ENCODE measurements around the gene ZNF620.
"Not testable (repeated sequence)": the region's sequence is repeated elsewhere in the genome, so short reads cannot be mapped to it uniquely, and the experiment has no call there.

ZNF620 gene

DNA sequence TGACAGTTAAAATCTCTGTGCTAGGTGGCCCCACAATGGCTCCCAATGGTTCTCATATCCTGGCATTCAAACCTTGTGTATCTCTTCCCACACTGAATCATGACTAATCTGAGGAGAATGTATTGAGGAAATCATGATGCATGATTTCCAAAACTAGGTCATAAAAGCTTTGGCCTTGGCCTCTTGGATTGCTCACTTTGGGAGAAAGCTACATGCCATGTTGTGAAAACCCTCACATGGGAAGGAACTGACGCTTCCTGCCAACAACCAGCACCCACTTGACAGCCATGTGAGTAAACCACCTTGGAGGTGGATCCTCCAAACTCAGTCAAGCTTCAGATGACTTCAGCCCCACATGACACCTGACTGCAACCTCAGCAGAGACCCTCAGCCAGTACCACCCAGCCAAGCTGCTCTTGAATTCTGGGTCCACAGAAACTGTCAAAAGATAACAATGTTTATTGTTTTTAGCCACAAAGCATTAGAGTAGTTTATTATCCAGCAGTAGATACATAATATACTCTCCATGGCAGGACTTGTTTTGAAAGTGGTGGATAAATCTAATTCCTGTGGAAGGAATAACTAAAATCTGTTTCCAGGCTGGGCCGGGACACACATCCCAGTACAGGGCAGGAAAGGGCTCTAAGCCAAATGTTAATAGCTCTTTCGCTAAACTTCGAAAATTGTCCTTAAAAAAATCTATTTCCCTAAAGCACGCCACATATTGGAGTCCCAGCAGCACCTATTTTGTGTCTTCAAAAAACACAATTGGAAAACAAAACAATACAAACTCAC lies 1.0 kb upstream of the ZNF620 start:
- no peak for DNase-seq

DNA sequence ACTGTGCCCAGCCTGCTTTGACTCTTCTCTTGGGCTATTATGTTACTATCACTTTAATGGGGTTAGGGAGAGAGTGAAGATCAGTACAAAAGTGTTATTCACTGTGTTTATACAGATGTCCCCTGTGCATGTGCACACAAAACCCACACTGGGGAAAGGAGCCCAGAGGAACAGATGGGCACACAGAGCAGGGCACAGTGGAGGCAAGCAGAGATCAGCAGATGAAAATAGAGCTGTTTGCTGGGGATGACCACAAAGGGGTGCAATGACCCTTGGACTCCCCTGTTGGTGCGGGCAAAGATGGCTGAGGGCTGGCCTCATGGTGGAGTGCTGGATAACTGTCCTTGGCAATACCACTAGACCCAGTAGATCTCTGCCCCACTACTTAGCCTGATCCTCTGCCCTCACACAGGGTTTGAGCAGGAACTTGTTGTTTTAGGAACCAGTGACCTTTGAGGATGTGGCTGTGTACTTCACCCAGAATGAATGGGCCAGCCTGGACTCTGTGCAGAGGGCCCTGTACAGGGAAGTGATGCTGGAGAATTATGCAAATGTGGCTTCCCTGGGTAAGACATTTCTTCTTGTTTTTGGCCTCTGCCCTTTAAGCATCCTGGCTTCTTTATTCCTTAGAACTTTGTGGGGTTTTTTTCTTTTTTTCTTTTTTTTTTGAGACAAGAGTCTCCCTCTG lies 5.3 kb downstream of the ZNF620 start:
- DNase-seq: no peak

DNA sequence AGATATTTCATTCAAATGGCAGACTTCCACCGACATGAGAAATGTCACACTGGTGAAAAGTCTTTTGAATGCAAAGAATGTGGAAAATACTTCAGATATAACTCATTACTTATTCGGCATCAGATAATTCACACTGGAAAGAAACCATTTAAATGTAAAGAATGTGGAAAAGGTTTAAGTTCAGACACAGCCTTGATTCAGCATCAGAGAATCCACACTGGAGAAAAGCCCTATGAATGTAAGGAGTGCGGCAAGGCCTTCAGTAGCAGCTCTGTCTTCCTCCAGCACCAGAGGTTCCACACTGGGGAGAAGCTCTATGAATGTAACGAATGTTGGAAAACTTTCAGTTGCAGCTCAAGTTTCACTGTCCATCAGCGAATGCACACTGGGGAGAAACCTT lies 10.4 kb downstream of the ZNF620 start:
- no peak for DNase-seq

DNA sequence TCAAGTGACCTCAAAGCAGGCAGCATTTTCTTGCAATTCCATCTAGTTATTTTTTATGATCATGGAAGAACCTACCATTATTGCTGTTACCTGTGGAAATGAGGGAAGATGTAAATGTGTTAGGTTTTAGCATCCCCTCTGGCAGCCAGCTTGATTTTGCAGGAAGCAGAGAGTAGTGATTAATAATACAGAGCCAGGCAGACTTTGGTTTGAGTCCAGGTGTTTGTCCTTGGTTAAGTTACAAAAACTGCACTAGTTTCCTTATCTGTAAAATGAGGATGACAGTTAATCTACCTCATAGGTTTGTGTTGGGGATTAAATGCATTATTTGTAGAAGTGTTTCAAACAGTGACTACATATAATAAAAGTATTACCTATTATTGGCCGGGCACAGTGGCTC lies 12.2 kb downstream of the ZNF620 start:
- DNase-seq: no peak

DNA sequence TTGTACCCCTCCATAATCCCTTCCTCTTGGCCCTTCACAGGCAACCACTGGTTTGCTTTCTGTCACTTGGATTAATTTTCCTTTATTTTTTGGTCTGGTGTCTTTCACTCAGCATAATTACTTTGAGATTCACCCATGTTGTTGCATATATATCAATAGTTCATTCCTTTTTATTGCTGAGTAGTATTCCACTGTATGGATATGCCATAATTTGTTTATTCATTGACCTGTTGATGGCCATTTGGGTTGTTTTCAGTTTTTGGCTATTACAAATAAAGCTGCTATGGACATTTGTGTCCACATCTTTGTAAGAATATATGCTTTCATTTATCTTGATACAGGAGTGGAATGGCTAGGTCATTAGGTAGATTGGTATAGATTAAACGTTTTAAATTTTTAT lies 13.0 kb downstream of the ZNF620 start:
- DNase-seq: no peak

DNA sequence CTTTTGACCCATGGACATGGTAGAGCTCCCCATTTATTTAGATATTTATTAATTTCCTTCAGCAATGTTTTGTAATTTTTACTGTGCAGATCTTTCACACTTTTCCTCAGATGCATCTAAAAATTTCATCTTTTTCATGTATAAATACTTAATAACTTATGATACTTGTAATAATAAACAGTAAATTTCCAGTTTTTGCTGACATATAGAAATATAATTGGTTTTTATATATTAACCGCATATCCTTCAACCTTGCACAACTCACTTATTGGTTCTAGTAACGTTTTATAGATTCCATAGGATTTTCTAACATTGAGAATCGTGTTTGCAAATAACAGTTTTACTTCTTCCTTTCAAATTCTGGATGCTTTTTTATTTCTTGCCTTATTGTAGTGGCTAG lies 15.4 kb downstream of the ZNF620 start:
- no peak for DNase-seq

DNA sequence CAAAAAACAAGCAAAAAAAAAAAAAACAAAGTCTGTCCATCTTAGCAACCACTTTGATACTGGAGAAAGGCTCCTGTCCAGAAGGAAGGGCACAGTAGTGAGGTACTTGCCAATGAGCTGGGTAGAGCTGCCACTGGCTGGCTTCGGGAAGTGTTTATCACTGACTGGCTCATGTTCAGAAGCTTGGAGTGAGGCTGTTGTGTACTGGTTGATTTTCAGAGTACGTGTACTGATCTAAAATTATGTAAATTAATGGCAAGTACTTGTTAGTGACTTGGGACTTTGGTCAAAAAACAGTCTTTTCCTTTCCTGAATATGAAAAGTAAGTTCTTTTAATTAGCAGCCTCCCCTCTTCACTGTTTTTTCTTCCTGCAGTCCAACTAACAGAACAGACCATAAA lies 17.9 kb downstream of the ZNF620 start:
- no peak for DNase-seq

DNA sequence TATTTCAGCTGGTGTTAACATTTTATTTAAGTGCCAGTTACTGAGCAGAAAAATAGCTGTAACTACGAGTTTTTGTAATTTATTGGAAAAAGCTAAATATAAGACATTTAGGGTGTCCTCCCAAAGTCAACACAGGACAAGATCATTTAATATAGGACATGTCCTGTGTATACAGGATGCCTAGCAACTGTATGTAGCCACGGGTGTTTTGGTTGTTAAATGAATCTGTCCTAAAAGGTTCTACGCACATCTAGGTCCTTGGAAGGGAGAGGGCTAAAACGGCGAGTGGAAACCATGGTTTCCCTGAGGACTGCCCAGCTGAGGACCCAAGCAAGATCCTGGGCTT lies 18.4 kb downstream of the ZNF620 start:
- DNase-seq: no peak

DNA sequence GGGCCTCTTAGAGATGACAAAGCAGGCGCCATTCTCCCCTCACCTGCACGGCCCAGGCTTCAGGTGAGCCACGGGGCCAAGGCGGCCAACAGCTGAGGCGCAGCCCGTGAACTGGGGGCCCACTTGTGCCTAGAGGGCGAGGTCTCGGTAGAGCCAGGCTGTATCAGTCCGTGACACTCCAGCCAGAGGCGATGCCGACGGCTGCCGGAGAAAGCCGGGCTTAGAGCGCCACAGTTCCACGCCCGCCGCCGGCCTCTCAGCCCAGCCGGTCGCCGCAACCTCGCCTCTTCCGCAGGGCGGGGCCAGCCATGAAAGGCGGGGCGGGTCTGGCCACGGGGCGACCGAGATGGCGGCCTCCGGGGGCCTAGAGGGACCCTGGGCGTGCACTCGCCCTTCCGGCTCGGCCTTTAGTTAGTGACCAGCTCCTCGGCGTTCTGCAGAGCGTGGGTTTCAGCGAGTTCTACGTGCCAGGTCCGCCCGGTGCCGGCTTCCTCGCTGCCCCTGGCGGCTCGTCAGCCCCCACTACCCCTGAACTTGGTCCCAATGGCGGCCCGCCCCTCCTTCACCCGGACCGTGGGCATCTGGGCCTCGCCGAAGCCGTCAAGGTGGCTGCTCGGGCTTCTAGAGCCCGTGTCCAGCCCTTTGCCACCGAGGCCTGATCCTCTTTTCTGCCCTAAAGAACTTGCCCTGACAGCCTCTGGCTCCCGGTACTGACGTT lies 18.9 kb downstream of the ZNF620 start, which contains the start of gene ZNF621:
Gene ZNF621 (plus strand): TSS at position 393 of the 718 bp plus-strand sequence. CDS start 881 bp downstream, outside the sequence.
- DNase-seq: peak; percentile 62

DNA sequence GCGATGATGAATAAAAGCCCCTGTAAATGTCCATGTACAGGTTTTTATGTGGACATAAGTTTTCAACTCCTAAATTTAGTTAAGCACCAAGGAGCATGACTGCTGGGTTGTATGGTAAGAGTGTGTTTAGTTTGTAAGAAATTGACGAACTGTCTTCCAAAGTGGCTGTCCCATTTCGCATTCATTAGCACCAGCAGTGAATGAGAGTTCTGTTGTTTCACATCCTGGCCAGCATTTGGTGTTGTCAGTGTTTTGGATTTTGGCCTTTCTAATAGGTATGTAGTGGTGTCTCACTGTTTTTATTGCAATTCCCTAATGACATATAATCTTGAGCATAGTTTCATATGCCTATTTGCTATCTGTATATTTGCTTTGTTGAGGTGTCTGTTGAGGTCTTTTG lies 22.6 kb downstream of the ZNF620 start:
- DNase-seq: no peak

DNA sequence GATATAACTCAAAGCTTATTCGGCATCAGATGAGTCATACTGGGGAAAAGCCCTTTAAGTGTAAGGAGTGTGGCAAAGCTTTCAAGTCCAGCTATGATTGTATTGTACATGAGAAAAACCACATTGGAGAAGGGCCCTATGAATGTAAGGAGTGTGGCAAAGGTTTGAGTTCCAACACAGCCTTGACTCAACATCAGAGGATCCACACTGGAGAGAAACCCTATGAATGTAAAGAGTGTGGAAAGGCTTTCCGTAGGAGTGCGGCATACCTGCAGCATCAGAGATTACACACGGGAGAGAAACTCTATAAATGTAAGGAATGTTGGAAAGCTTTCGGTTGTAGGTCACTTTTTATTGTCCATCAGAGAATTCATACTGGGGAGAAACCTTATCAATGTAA lies 26.4 kb downstream of the ZNF620 start:
- DNase-seq: no peak

DNA sequence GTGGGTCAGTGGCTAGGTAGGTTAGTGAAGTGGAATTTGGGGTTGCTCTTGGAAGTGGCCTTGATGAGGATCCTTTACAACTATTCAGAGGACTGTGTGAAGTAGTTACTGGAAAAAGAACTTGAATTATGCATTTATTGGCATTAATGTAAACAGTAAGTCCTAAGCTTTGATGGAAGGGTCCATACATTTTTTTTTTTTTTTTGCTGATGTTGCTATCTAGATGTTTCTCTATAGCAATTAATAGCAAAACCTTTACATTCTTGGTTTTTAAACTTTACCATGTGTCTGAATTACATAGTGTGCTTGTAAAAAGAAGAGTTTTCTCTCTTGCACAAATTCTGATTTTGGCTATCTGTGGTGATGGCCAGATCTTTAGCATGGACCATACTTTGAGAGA lies 28.4 kb downstream of the ZNF620 start:
- DNase-seq: no peak

DNA sequence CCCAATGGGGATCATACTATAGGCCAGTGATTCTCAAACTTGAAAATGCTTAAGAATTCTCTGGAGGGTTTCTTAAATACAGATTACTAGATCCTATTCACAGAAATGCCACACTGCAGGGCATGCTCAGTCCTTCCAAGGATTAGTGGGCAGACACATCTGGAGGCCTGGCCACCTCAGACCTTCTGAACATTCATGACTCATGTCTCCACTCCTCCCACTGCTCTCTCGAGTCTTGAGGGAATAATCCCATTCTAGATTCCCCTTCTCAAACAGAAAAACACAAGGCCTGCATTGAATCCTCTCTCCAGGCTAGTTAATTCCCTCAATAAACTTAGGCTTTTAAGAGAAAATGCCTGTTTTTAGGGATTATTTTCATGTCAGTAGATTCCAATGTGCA lies 41.0 kb downstream of the ZNF620 start:
- no peak for DNase-seq

DNA sequence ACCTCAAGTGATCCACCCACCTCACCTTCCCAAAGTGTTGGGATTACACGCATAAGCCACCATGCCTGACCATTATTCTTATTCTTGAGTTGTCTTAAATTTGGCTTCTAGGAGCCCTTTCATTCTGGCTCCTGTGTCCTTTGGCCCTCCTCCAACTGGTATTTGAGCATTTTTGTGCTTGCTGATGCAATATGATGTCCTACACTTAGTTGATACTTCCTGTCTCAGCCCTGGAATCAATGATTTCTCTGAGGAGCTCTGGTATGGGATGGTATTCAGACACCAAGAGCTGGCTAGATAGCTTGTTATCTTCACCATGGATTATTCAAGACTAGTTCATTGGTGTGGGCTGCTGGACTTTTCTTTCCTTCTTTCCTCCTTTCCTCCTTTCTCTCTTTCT lies 44.3 kb downstream of the ZNF620 start:
- DNase-seq: no peak

DNA sequence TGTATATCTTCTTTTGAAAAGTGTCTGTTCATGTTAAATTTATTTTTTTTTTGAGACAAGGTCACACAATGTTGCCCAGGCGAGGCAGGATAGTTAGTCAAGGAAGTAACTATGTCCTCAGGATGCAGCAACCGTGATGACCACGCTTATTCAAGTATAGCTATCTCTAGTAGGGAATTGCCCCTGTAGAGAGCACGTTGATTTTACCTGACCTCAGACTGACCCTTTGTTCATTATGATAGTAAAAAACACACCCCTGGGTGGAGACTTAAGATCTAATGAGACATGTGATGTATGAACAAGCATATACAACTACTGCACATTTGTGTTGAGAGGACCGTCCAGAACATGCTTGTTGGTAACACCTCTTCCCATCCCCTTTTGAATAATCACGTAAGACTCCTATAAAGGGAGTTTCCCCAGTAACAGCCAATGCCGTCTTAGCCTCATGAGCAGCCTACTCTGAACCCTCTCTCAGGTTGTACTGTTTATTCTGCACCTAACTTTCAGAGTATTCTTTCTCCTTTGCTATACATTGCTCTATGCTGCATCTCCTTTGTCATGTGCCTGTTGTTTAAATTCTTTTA lies 51.8 kb downstream of the ZNF620 start:
- DNase-seq: no peak

DNA sequence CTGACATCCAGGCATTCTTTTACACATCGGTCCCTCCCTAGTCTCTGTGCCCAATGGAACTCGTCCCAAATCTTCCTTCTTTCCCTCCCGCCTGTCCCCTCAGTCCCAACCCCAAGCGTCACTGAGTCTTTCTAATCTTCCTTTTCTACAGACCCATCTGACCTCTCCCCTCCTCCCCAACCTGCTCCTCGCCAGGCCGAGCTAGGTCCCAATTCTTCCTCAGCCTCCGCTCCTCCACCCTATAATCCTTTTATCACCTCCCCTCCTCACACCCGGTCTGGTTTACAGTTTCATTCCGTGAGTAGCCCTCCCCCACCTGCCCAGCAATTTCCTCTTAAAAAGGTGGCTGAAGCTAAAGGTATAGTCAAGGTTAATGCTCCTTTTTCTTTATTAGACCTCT lies 56.6 kb downstream of the ZNF620 start:
- not testable (repeated sequence) for DNase-seq

DNA sequence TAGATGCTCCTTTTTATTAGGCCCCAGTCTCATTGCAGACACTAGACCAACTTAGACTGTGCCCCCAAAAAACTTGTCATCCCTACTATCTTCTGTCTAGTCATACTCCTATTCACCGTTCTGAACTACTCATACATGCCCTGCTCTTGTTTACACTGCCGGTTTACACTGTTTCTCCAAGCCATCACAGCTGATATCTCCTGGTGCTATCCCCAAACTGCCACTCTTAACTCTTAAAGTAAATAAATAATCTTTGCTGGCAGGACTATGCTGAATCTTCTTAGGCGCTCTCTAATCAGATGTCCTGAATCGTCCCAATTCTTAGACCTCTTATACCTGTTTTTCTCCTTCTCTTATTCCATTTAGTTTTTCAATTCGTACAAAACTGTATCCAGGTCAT lies 59.8 kb downstream of the ZNF620 start:
- DNase-seq: not testable (repeated sequence)

DNA sequence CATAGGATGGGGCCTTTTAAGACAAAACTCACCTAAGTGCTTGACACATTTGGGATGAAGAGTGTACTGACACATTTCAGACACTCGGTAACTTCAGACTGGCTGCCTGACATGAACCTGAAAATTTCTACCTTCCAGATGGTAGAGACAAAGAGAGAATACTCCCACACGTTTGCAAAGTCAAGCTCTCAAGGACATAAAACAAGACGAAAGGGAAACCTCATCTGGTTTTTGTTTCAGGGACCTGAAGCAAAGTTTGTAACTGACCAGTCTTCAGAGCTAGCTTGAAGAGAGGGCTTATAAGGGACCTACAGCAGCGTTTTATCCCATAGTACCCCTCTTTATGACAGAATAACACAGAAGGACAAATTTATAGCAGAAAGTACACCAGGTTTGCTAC lies 60.9 kb downstream of the ZNF620 start:
- no peak for DNase-seq

Measured in NCI-H774 (cell line).